GM23248 (cell line): ENCODE data around the gene RAB23. TPM values are rescaled to one million over a fixed set of nuclear protein-coding genes. Genes with fewer than 3 reads are reported as not detected.

Source experiments
- DNase-seq: peaks from one replicate; pipeline ENCODE4 v3.0.0-alpha.2; 2015
- H2AFZ ChIP-seq: fragments of 200-600 bp; sonication (generic); 2 replicates; pipeline ENCODE4 v1.6.1; 2016; ENCODE audit warnings: antibody characterized with exemption
- H3F3A ChIP-seq: fragments of 200-600 bp; sonication (generic); 2 replicates; pipeline ENCODE4 v1.6.1; 2016; ENCODE audit warnings: mild to moderate bottlenecking, antibody characterized with exemption, mixed run types; ENCODE audit not compliant: insufficient read depth
- H3K27ac ChIP-seq: fragments of 200-600 bp; sonication (generic); 2 replicates; pipeline ENCODE4 v1.5.1; 2016; ENCODE audit warnings: mild to moderate bottlenecking
- H3K27me3 ChIP-seq: fragments of 200-600 bp; sonication (generic); replicated peaks from 2 replicates; pipeline ENCODE4 v1.6.1; 2016; ENCODE audit warnings: mild to moderate bottlenecking; ENCODE audit not compliant: insufficient read depth
- H3K36me3 ChIP-seq: fragments of 200-600 bp; sonication (generic); 2 replicates; pipeline ENCODE4 v1.6.1; 2016; ENCODE audit warnings: low read depth, mild to moderate bottlenecking
- H3K4me1 ChIP-seq: fragments of 200-600 bp; sonication (generic); 2 replicates; pipeline ENCODE4 v1.6.1; 2016; ENCODE audit warnings: mild to moderate bottlenecking; ENCODE audit not compliant: insufficient read depth
- H3K4me2 ChIP-seq: fragments of 200-600 bp; sonication (generic); one replicate; pipeline ENCODE4 v1.6.1; 2016; ENCODE audit warnings: mild to moderate bottlenecking; ENCODE audit not compliant: unreplicated experiment
- H3K4me3 ChIP-seq: fragments of 200-600 bp; sonication (generic); 2 replicates; pipeline ENCODE4 v1.5.1; 2016; ENCODE audit warnings: mild to moderate bottlenecking
- H3K79me2 ChIP-seq: fragments of 200-600 bp; sonication (generic); 2 replicates; pipeline ENCODE4 v1.6.1; 2016; ENCODE audit warnings: mild to moderate bottlenecking; ENCODE audit not compliant: insufficient read depth
- H3K9ac ChIP-seq: fragments of 200-600 bp; sonication (generic); 2 replicates; pipeline ENCODE4 v1.6.1; 2016; ENCODE audit warnings: mild to moderate bottlenecking
- H3K9me2 ChIP-seq: fragments of 200-600 bp; sonication (generic); 2 replicates; pipeline ENCODE4 v1.6.1; 2016; ENCODE audit warnings: mixed run types, mild to moderate bottlenecking, moderate library complexity; ENCODE audit not compliant: insufficient read depth
- H3K9me3 ChIP-seq: fragments of 200-600 bp; sonication (generic); one replicate; pipeline ENCODE4 v1.6.1; 2017; ENCODE audit warnings: low read depth
- H4K20me1 ChIP-seq: fragments of 200-600 bp; sonication (generic); 2 replicates; pipeline ENCODE4 v1.6.0; 2016; ENCODE audit not compliant: insufficient read depth
- EZH2 ChIP-seq: fragments of 200-600 bp; sonication (generic); IDR thresholded peaks from 2 replicates; pipeline ENCODE4 v1.6.1; 2018; ENCODE audit warnings: antibody characterized with exemption, mild to moderate bottlenecking; ENCODE audit not compliant: insufficient read depth, poor library complexity, severe bottlenecking
- EZH2phosphoT487 ChIP-seq: fragments of 200-600 bp; sonication (generic); IDR thresholded peaks from 2 replicates; pipeline ENCODE4 v1.6.1; 2018; ENCODE audit warnings: antibody characterized with exemption, moderate library complexity, mild to moderate bottlenecking, low read depth; ENCODE audit not compliant: insufficient read depth
- WGBS, 2 experiments: methylation state at CpG; one replicate each; pipeline ENCODE4 v1.1.6; 2015 to 2017; ENCODE audit warnings: low lambda C conversion rate in 2 of 2, low coverage in 1 of 2; ENCODE audit errors: missing lambda C conversion rate in 2 of 2; 5-methylcytosine and 5-hydroxymethylcytosine counted together
- in situ Hi-C: fragments of 300-500 bp; cut with MboI; formaldehyde crosslinking; loops from 2 replicates; pipeline ENCODE4 v1.15.0; 2020
- polyA plus RNA-seq: library from polyadenylated mRNA; unstranded; fragments of >200 nt; fragmentation: Nextera tagmentation; extraction: Ambion mirVana; gene quantifications from 2 replicates; pipeline ENCODE4 v1.2.1, GENCODE V29; 2016
- total RNA-seq: library from RNA; depleted of rRNA; stranded (reverse); fragments of >200 nt; shearing (Covaris generic); gene quantifications from 2 replicates; pipeline ENCODE4 v1.2.3, GENCODE V29; 2014

RAB23 gene
- total and polyA plus RNA-seq, 2 experiments from 2014 or later: 46.9 to 78.6 TPM

DNA sequence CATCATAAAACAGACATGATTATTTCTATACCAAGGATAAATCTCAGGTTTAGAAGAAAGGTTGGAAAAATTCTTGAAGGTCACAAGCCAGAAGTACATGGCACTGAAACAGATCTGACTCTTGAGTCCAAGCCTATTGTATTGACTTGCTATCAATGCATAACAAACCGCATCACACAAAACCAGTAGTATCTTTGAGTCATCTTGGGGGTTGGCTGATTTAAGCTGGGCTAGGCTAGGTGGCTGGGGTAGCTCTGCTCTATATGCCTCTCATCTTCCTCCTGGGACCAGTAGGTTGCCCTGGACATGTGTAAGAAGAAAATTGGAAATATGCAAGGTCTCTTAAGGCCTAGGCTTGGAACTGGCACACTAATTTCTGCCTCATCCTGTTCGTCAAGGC is 37.0 kb upstream of the RAB23 start:
- no peaks in the 10 kb centered on the region for H3K79me2 ChIP-seq
- no peaks in the 10 kb centered on the region for H3K36me3 ChIP-seq
- no peak overlapping the region for H2AFZ ChIP-seq
- H3K4me3 ChIP-seq: no peak overlapping the region
- in situ Hi-C loops: no loop called here
- peaks cover 69% of the 10 kb centered on the region for H3F3A ChIP-seq
- peak overlapping the region; percentile 54 for H3K4me2 ChIP-seq
- no peak for DNase-seq
- H3K4me1 ChIP-seq: peaks cover 52% of the 10 kb centered on the region
- peak overlapping the region; percentile 99 for H3K27ac ChIP-seq
- no peaks in the 10 kb centered on the region for H3K27me3 ChIP-seq
- no peaks in the 10 kb centered on the region for H4K20me1 ChIP-seq
- WGBS, 2 experiments: 95 to 96% methylated on average over 2 of the region's 2 CpGs
- H3K9me3 ChIP-seq: no peaks in the 10 kb centered on the region
- no peaks in the 10 kb centered on the region for H3K9me2 ChIP-seq
- peak overlapping the region; percentile 89; the same call in 1 of the 2 replicates for H3K9ac ChIP-seq
- TF ChIP-seq EZH2phosphoT487 (no peak), EZH2 (no peak)

GRCh38 chr6:57257911-57258541 is 35.9 kb upstream of the RAB23 start:
- peak overlapping the region; percentile 89 for H3K9ac ChIP-seq
- in situ Hi-C loops: no loop called here

DNA sequence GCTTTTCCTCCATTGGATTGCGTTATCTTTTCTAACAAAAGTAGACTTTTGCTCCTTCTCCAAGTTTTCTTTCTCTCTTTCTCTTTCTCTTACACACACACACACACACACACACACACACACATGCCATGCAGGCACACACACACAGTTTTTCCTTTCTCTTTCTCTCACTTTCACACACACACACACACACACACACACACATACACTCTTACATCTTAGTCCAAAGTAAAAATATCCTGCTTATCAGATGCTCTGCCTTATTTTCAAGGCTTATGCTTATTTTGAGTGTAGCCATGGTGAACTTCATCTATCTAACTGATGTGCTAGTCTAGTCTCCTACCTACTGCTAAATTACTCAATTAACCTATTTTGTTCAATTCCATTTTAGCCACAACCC is 34.4 kb upstream of the RAB23 start:
- in situ Hi-C loops: no loop called here
- Histone ChIP-seq H3K27me3 (no peaks in the 10 kb centered on the region), H3K27ac (peak overlapping the region; percentile 99)

More at GRCh38 chr6:57257911-57258541, 35.9 kb upstream of the RAB23 start:
- Histone ChIP-seq H3K9me2 (no peaks in the 10 kb centered on the region), H3K79me2 (no peaks in the 10 kb centered on the region), H3K4me1 (peaks cover 52% of the 10 kb centered on the region), H4K20me1 (no peaks in the 10 kb centered on the region), H3K27me3 (no peaks in the 10 kb centered on the region), H3K4me2 (peak overlapping the region; percentile 99), H2AFZ (peak overlapping the region; percentile 75), H3K4me3 (peak overlapping the region; percentile 75), H3K36me3 (no peaks in the 10 kb centered on the region), H3K27ac (peak overlapping the region; percentile 99), H3K9me3 (no peaks in the 10 kb centered on the region), H3F3A (peaks cover 62% of the 10 kb centered on the region)
- no peak for TF ChIP-seq EZH2phosphoT487
- peak; percentile 87 for DNase-seq
- 1 to 3% methylated on average over 10 of the region's 10 CpGs for WGBS, 2 experiments

DNA sequence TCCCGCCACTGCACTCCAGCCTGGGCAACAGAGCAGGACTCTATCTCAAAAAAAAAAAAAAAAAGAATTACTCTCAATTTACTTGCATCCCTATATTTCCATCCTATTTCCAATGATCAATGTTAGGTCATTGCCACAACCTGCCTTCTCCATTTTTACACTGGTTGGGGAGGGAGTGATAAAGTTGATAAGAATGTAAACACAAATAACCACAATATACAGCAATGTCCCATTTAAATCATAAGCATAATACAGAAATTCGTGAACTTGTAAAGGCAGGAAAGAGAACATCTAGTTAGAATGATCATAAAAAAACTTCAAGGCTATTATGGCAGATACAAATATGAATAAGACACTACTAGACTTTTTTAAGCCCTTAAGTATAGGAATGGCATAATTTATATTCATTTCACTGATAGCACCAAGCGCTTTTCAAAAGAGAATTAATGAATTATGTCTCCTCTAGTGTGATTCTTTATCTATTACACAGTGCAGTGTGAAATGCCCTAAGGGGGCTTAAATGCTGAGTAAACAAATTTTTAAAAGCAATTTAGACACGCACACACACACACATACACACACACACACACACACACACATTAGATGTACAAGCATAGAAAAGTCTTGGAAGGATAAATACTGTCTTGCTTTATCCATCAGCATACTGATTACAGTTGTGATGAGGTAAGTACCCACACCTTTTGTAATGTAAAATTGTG is 33.5 kb upstream of the RAB23 start:
- no peak overlapping the region for H3K4me3 ChIP-seq
- no peak for DNase-seq
- H3K27me3 ChIP-seq: no peaks in the 10 kb centered on the region
- no peaks in the 10 kb centered on the region for H3K79me2 ChIP-seq
- TF ChIP-seq EZH2 (no peak), EZH2phosphoT487 (no peak)
- H3K4me2 ChIP-seq: no peak overlapping the region
- no peak overlapping the region for H2AFZ ChIP-seq
- no peak overlapping the region for H3K27ac ChIP-seq
- no peaks in the 10 kb centered on the region for H3K36me3 ChIP-seq
- 92 to 97% methylated on average over 4 of the region's 4 CpGs for WGBS, 2 experiments
- in situ Hi-C loops: no loop called here
- no peaks in the 10 kb centered on the region for H3K9me3 ChIP-seq
- no peaks in the 10 kb centered on the region for H4K20me1 ChIP-seq
- H3F3A ChIP-seq: peaks cover 53% of the 10 kb centered on the region
- H3K9me2 ChIP-seq: no peaks in the 10 kb centered on the region
- no peak overlapping the region for H3K9ac ChIP-seq
- H3K4me1 ChIP-seq: peaks cover 43% of the 10 kb centered on the region

More for the DNA sequence above, 34.4 kb upstream of the RAB23 start:
- Histone ChIP-seq H3K4me1 (peaks cover 50% of the 10 kb centered on the region), H3F3A (peaks cover 58% of the 10 kb centered on the region), H2AFZ (no peak overlapping the region), H3K79me2 (no peaks in the 10 kb centered on the region), H3K9me2 (no peaks in the 10 kb centered on the region), H3K4me2 (no peak overlapping the region), H3K9ac (no peak overlapping the region), H3K9me3 (no peaks in the 10 kb centered on the region), H3K4me3 (no peak overlapping the region), H4K20me1 (no peaks in the 10 kb centered on the region), H3K36me3 (no peaks in the 10 kb centered on the region)
- no peak for DNase-seq
- 95 to 100% methylated on average over 1 of the region's 1 CpG for WGBS, 2 experiments
- no peak for TF ChIP-seq EZH2phosphoT487
- no peak for TF ChIP-seq EZH2
